IMR-90 (cell line): ENCODE data around the gene CYTH2. TPM values are rescaled to one million over a fixed set of nuclear protein-coding genes. Genes with fewer than 3 reads are reported as not detected.

Experiments
- ATAC-seq: fragments of 200-7000 bp; cut with Tn5 transposase; 2 replicates; pipeline ENCODE4 v1.9.1; 2020; ENCODE audit warnings: low read depth, mild to moderate bottlenecking, moderate library complexity
- BruUV-seq: library from RNA; stranded (reverse); fragments of 400-500 nt; replicated peaks from 2 replicates; lab custom pipeline; 2021; lab: Mats Ljungman, UMichigan
- CTCF ChIA-PET: fragments of 300-600 bp; formaldehyde crosslinking; extraction: SDS; loops from one replicate; lab custom pipeline; 2021; ENCODE audit warnings: antibody characterized with exemption; lab: Yijun Ruan, JAX
- POLR2A ChIA-PET: fragments of 300-600 bp; sonication (Branson Sonifier 250); formaldehyde crosslinking; loops from one replicate; lab custom pipeline; 2022; ENCODE audit warnings: antibody characterized with exemption; ENCODE audit not compliant: unreplicated experiment; lab: Charles Lee
- DNase-seq: peaks from one replicate; pipeline ENCODE4 v3.0.0; 2013
- H2AFZ ChIP-seq: replicated peaks from 2 replicates; pipeline ENCODE3; 2013; ENCODE audit warnings: low read length, mild to moderate bottlenecking; ENCODE audit not compliant: poor library complexity
- H2AK5ac ChIP-seq: 2 replicates; pipeline ENCODE4 v1.6.1; 2013; ENCODE audit warnings: low read depth, low read length, inconsistent platforms
- H2AK9ac ChIP-seq: replicated peaks from 2 replicates; pipeline ENCODE3; 2013; ENCODE audit warnings: mild to moderate bottlenecking, low read depth, low read length, moderate library complexity; ENCODE audit not compliant: poor library complexity
- H2BK120ac ChIP-seq: 2 replicates; pipeline ENCODE4 v1.6.1; 2013; ENCODE audit warnings: low read depth, low read length, inconsistent platforms
- H2BK15ac ChIP-seq: 3 replicates; pipeline ENCODE4 v1.6.1; 2013; ENCODE audit warnings: low read depth, low read length, inconsistent platforms
- H2BK20ac ChIP-seq: 2 replicates; pipeline ENCODE4 v1.6.1; 2013; ENCODE audit warnings: low read depth, mild to moderate bottlenecking, inconsistent platforms, low read length, moderate library complexity
- H2BK5ac ChIP-seq: 2 replicates; pipeline ENCODE4 v1.6.1; 2013; ENCODE audit warnings: mild to moderate bottlenecking, low read depth, low read length, inconsistent platforms; ENCODE audit not compliant: poor library complexity, severe bottlenecking
- H3K14ac ChIP-seq: replicated peaks from 2 replicates; pipeline ENCODE4 v1.6.1; 2013; ENCODE audit warnings: low read depth, low read length, inconsistent platforms
- H3K18ac ChIP-seq: 2 replicates; pipeline ENCODE4 v1.6.1; 2013; ENCODE audit warnings: low read depth, low read length, control low read depth
- H3K23ac ChIP-seq: 2 replicates; pipeline ENCODE4 v1.6.1; 2013; ENCODE audit warnings: low read depth, low read length, inconsistent platforms
- H3K27ac ChIP-seq: 2 replicates; pipeline ENCODE4 v1.5.1; 2013; ENCODE audit warnings: mild to moderate bottlenecking, control low read depth, low read length; ENCODE audit not compliant: insufficient read depth
- H3K27me3 ChIP-seq: 2 replicates; pipeline ENCODE4 v1.6.1; 2013; ENCODE audit warnings: low read length; ENCODE audit not compliant: control insufficient read depth, insufficient read depth
- H3K36me3 ChIP-seq: 2 replicates; pipeline ENCODE4 v1.6.1; 2013; ENCODE audit warnings: low read length, mixed read lengths; ENCODE audit not compliant: control insufficient read depth, insufficient read depth
- H3K4ac ChIP-seq: 2 replicates; pipeline ENCODE4 v1.6.1; 2013; ENCODE audit warnings: low read depth, low read length, inconsistent platforms
- H3K4me1 ChIP-seq: 2 replicates; pipeline ENCODE4 v1.6.1; 2013; ENCODE audit warnings: low read length, mixed read lengths; ENCODE audit not compliant: control insufficient read depth, insufficient read depth
- H3K4me2 ChIP-seq: 2 replicates; pipeline ENCODE4 v1.6.1; 2013; ENCODE audit warnings: low read depth, mild to moderate bottlenecking, control low read depth, low read length, moderate library complexity
- H3K4me3 ChIP-seq: 2 replicates; pipeline ENCODE4 v1.5.1; 2013; ENCODE audit warnings: low read depth, mild to moderate bottlenecking, control low read depth, low read length, moderate library complexity; ENCODE audit not compliant: insufficient read depth
- H3K56ac ChIP-seq: 2 replicates; pipeline ENCODE4 v1.6.1; 2013; ENCODE audit warnings: low read length, inconsistent platforms; ENCODE audit not compliant: insufficient read depth; ENCODE audit errors: extremely low read depth
- H3K79me1 ChIP-seq, 2 experiments: 2 replicates each; pipeline ENCODE4 v1.6.1; 2013; ENCODE audit warnings: low read length in 2 of 2, inconsistent platforms in 1 of 2, low read depth in 1 of 2
- H3K9ac ChIP-seq: 2 replicates; pipeline ENCODE4 v1.6.1; 2013; ENCODE audit warnings: low read depth, low read length, control low read depth
- H3K9me1 ChIP-seq: 2 replicates; pipeline ENCODE4 v1.6.1; 2013; ENCODE audit warnings: low read length, inconsistent platforms; ENCODE audit not compliant: insufficient read depth
- H3K9me3 ChIP-seq: 2 replicates; pipeline ENCODE4 v1.6.1; 2013; ENCODE audit warnings: low read length; ENCODE audit not compliant: control insufficient read depth, insufficient read depth
- H4K20me1 ChIP-seq: 2 replicates; pipeline ENCODE4 v1.6.1; 2013; ENCODE audit warnings: low read length, inconsistent platforms; ENCODE audit not compliant: insufficient read depth
- H4K5ac ChIP-seq: 2 replicates; pipeline ENCODE4 v1.6.1; 2013; ENCODE audit warnings: mild to moderate bottlenecking, low read depth, low read length, control low read depth
- H4K8ac ChIP-seq, 2 experiments: 2 replicates each; pipeline ENCODE4 v1.6.1; 2013; ENCODE audit warnings: low read depth in 2 of 2, low read length in 2 of 2, control low read depth in 1 of 2, inconsistent platforms in 1 of 2
- H4K91ac ChIP-seq: 2 replicates; pipeline ENCODE4 v1.6.1; 2013; ENCODE audit warnings: low read depth, low read length, inconsistent platforms; ENCODE audit not compliant: insufficient read depth
- BHLHE40 ChIP-seq: fragments of 150-350 bp; IDR thresholded peaks from 2 replicates; pipeline ENCODE4 v1.6.1; 2016; ENCODE audit warnings: mild to moderate bottlenecking, low read depth, low read length
- CEBPB ChIP-seq: IDR thresholded peaks from 2 replicates; pipeline ENCODE4 v1.6.1; 2012; ENCODE audit warnings: low read depth, low read length, improper control_type of control experiment
- CHD1 ChIP-seq: IDR thresholded peaks from 2 replicates; pipeline ENCODE4 v1.6.1; 2012; ENCODE audit warnings: low read depth, low read length, improper control_type of control experiment
- CTCF ChIP-seq: conservative IDR thresholded peaks from 2 replicates; pipeline ENCODE4 v1.5.1; 2012; ENCODE audit warnings: mild to moderate bottlenecking, low read depth, low read length, improper control_type of control experiment
- ELK1 ChIP-seq: fragments of 150-350 bp; IDR thresholded peaks from 2 replicates; pipeline ENCODE4 v1.6.1; 2016; ENCODE audit warnings: low read depth, mild to moderate bottlenecking, low read length, moderate library complexity, borderline replicate concordance
- FOS ChIP-seq: fragments of 150-350 bp; IDR thresholded peaks from 2 replicates; pipeline ENCODE4 v1.6.1; 2016; ENCODE audit warnings: low read depth, low read length
- MAFK ChIP-seq: IDR thresholded peaks from 2 replicates; pipeline ENCODE4 v1.6.1; 2012; ENCODE audit warnings: low read depth, low read length, improper control_type of control experiment
- MAZ ChIP-seq: IDR thresholded peaks from 2 replicates; pipeline ENCODE4 v1.6.1; 2012; ENCODE audit warnings: low read depth, mild to moderate bottlenecking, low read length, improper control_type of control experiment, moderate library complexity, borderline replicate concordance
- MXI1 ChIP-seq: IDR thresholded peaks from 2 replicates; pipeline ENCODE4 v1.6.1; 2012; ENCODE audit warnings: low read depth, mild to moderate bottlenecking, low read length, moderate library complexity, borderline replicate concordance
- NFE2L2 ChIP-seq: fragments of 150-350 bp; IDR thresholded peaks from 2 replicates; pipeline ENCODE4 v1.6.1; 2016; ENCODE audit warnings: low read depth, mild to moderate bottlenecking, low read length
- POLR2A ChIP-seq: IDR thresholded peaks from 2 replicates; pipeline ENCODE4 v1.6.1; 2012; ENCODE audit warnings: mild to moderate bottlenecking, low read depth, low read length
- RAD21 ChIP-seq: IDR thresholded peaks from 2 replicates; pipeline ENCODE4 v1.6.1; 2012; ENCODE audit warnings: low read length, improper control_type of control experiment
- RCOR1 ChIP-seq: IDR thresholded peaks from 2 replicates; pipeline ENCODE4 v1.6.1; 2012; ENCODE audit warnings: mild to moderate bottlenecking, low read length, improper control_type of control experiment; ENCODE audit not compliant: insufficient replicate concordance
- RFX5 ChIP-seq: IDR thresholded peaks from 2 replicates; pipeline ENCODE4 v1.8.0; 2012; ENCODE audit warnings: low read depth, mild to moderate bottlenecking, low read length, moderate library complexity
- SMC3 ChIP-seq: fragments of 150-350 bp; IDR thresholded peaks from 2 replicates; pipeline ENCODE4 v1.6.1; 2016; ENCODE audit warnings: low read depth, mild to moderate bottlenecking, antibody characterized with exemption, low read length, moderate library complexity
- USF2 ChIP-seq: fragments of 150-350 bp; IDR thresholded peaks from 2 replicates; pipeline ENCODE4 v1.6.1; 2017; ENCODE audit warnings: mild to moderate bottlenecking, antibody characterized with exemption, low read length, low read depth
- WGBS, 2 experiments: methylation state at CpG; one replicate each; pipeline versions ENCODE4 v1.1.5 to v1.1.7; 2013; ENCODE audit warnings: missing lambda C conversion rate in 2 of 2; ENCODE audit not compliant: insufficient read length in 1 of 2; ENCODE audit errors: extremely low coverage in 2 of 2; 5-methylcytosine and 5-hydroxymethylcytosine counted together
- dilution Hi-C: fragments of 300-500 bp; cut with HindIII; formaldehyde crosslinking; loops from one replicate; pipeline ENCODE4 v1.14.3; 2018; ENCODE audit warnings: low sequenced_read_pairs; ENCODE audit not compliant: unreplicated experiment
- in situ Hi-C: fragments of 300-500 bp; cut with MboI; formaldehyde crosslinking; loops from 3 replicates; pipeline ENCODE4 v1.14.3; 2019; ENCODE audit warnings: low sequenced_read_pairs, inconsistent platforms, mixed read lengths
- intact Hi-C: fragments of 100-400 bp; cut with micrococcal nuclease; formaldehyde crosslinking; loops from 2 replicates; pipeline ENCODE4 v1.10.0; 2022
- polyA plus RNA-seq, 3 experiments: library from polyadenylated mRNA; depleted of rRNA; stranded (reverse); fragments of >200 nt; gene quantifications; 2 replicates each; pipeline ENCODE4 v1.2.3, GENCODE V29; 2012; ENCODE audit warnings: low replicate concordance in 1 of 3
- total RNA-seq: library from RNA; depleted of rRNA; stranded (reverse); fragments of >200 nt; gene quantifications from 2 replicates; pipeline ENCODE4 v1.2.3, GENCODE V29; 2012

The CYTH2 gene
- total and polyA plus RNA-seq, 2 of the 4 experiments (the other 2 are of a cell fraction): 35.8 to 62.0 TPM

- Histone ChIP-seq H3K14ac (no peak overlapping the region), H3K4ac (no peak overlapping the region), H2BK5ac (no peak overlapping the region), H3K9me1 (peaks cover 3% of the 10 kb centered on the region; the same call in 1 of the 2 replicates), H3K4me3 (no peak overlapping the region), H3K9me3 (no peaks in the 10 kb centered on the region), H2BK20ac (no peak overlapping the region), H2AK9ac (no peak overlapping the region), H4K20me1 (no peaks in the 10 kb centered on the region; the same call in 1 of the 2 replicates), H3K18ac (no peak overlapping the region), H3K27ac (no peak overlapping the region), H4K5ac (no peak overlapping the region), H3K36me3 (peaks cover 9% of the 10 kb centered on the region), H2BK120ac (no peak overlapping the region), H4K91ac (no peak overlapping the region), H3K27me3 (no peaks in the 10 kb centered on the region), H3K23ac (no peak overlapping the region), H2BK15ac (no peak overlapping the region), H3K79me1 (peaks cover 0 to 6% of the 10 kb centered on the region in 2 experiments; a peak in 1 of 4 replicates), H2AFZ (no peak overlapping the region), H3K4me1 (no peaks in the 10 kb centered on the region), H3K9ac (no peak overlapping the region), H2AK5ac (no peak overlapping the region), H4K8ac (no peak overlapping the region), H3K56ac (no peak overlapping the region), H3K4me2 (no peak overlapping the region)
- ATAC-seq (no peak), DNase-seq (no peak)
- WGBS, 2 experiments: 93% methylated on average over 33 of the region's 36 CpGs; no CpG with 5 or more reads in 1 of the 2 experiments
- TF ChIP-seq FOS (no peak), ELK1 (no peak), CEBPB (no peak), MAFK (no peak), CHD1 (no peak), RAD21 (no peak), RCOR1 (no peak), MXI1 (no peak), MAZ (no peak), POLR2A (no peak), BHLHE40 (no peak), USF2 (no peak), CTCF (no peak), NFE2L2 (no peak), RFX5 (no peak), SMC3 (no peak)
- no TSS peak for BruUV-seq
- POLR2A ChIA-PET: no interaction called here
- intact Hi-C loops: no loop called here
- CTCF ChIA-PET: no interaction called here
- dilution Hi-C loops: no loop called here
- in situ Hi-C loops: no loop called here
Observed at GRCh38 chr19:48461651-48461981, 7.6 kb upstream of the CYTH2 start.
